MCF 10A (cell line): ENCODE results near the gene TMEM147. TPM values are rescaled to one million over a fixed set of nuclear protein-coding genes. Genes with fewer than 3 reads are reported as not detected.

Source experiments
- BruUV-seq: library from RNA; stranded (reverse); fragments of 400-500 nt; replicated peaks from 2 replicates; lab custom pipeline; 2021; lab: Mats Ljungman, UMichigan
- CTCF ChIA-PET: fragments of 300-600 bp; sonication (Branson Sonifier 250); formaldehyde crosslinking; extraction: SDS; loops from one replicate; lab custom pipeline; 2021; ENCODE audit warnings: antibody characterized with exemption, inconsistent platforms; lab: Yijun Ruan, JAX
- POLR2A ChIA-PET: fragments of 300-600, 350-650 bp; sonication (Branson Sonifier 250); formaldehyde crosslinking; extraction: SDS; loops from one replicate; lab custom pipeline; 2020; ENCODE audit warnings: antibody characterized with exemption, inconsistent platforms; lab: Yijun Ruan, JAX
- DNase-seq: peaks from one replicate; pipeline ENCODE4 v3.0.0-alpha.2; 2018; ENCODE audit not compliant: unreplicated experiment
- H3K27ac Mint-ChIP-seq: one replicate; pipeline ENCODE4 v1.8.0; 2022; ENCODE audit warnings: mild to moderate bottlenecking, low read depth, mixed read lengths; ENCODE audit not compliant: unreplicated experiment
- H3K27me3 Mint-ChIP-seq: one replicate; pipeline ENCODE4 v1.8.0; 2022; ENCODE audit warnings: mixed read lengths; ENCODE audit not compliant: insufficient read depth, unreplicated experiment
- H3K36me3 Mint-ChIP-seq: one replicate; pipeline ENCODE4 v1.8.0; 2022; ENCODE audit warnings: mild to moderate bottlenecking, moderate library complexity, mixed read lengths; ENCODE audit not compliant: insufficient read depth, unreplicated experiment
- H3K4me1 Mint-ChIP-seq: one replicate; pipeline ENCODE4 v1.8.0; 2022; ENCODE audit warnings: mixed read lengths; ENCODE audit not compliant: insufficient read depth, unreplicated experiment
- H3K4me3 Mint-ChIP-seq: one replicate; pipeline ENCODE4 v1.8.0; 2022; ENCODE audit warnings: mild to moderate bottlenecking, moderate library complexity, mixed read lengths; ENCODE audit not compliant: unreplicated experiment
- H3K9me3 Mint-ChIP-seq: one replicate; pipeline ENCODE4 v1.8.0; 2022; ENCODE audit warnings: mixed read lengths; ENCODE audit not compliant: unreplicated experiment
- intact Hi-C: fragments of 100-400 bp; cut with micrococcal nuclease; formaldehyde crosslinking; loops from 2 replicates; pipeline ENCODE4 v1.14.1; 2022
- total RNA-seq: library from RNA; stranded (reverse); gene quantifications from 2 replicates; pipeline ENCODE4 v1.2.3, GENCODE V29; 2022
- TF ChIP-seq, protein P1 (sequence below): fragments of 200-600 bp; IDR thresholded peaks from one replicate; pipeline ENCODE4 v1.8.0; 2022; ENCODE audit warnings: antibody characterized with exemption, mild to moderate bottlenecking; ENCODE audit not compliant: unreplicated experiment

Gene TMEM147
- total RNA-seq, 1 experiment from 2014 or later: 110 TPM

DNA sequence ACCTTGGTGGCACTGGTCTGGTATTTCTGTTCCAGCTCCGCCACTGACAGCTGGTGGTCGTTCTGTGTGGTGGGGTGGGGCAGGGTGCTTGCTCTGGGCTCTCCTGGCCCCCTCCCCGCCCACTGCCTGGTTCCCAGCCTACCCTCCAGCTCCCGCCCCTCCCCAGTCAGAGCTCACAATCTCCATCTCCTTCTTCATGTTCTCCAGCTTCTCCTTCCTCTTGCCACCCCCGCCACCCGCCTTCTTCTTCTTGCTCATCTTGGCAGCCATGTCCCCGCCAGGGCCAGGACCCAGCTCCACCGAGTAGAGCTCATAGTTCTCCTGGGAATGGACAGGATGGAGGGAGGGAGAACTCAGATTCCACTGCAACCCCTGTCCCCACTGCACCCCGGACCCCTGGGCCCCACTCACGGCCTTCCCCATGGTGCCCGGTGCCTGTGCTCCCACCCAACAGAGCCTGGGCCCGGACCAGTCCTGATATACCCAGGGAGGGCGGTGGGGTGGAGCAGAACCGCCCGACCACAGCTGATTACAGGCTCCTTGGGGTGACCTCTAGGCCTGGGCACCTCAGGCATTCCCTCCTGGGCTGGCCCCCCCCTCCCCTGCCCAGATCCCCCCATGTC is 17.9 kb downstream of the TMEM147 start, which contains the start of gene ATP4A:
TSS of gene ATP4A (minus strand) at position 452 of the 623 bp plus-strand sequence. CDS start at position 423, 29 bp downstream.
- intact Hi-C loops: no loop called here
- Mint-ChIP-seq H3K27ac (no peak within 1 kb of the TSS), H3K27me3 (peaks cover 41% of the 10 kb centered on the region), H3K4me1 (no peaks in the 10 kb centered on the region), H3K4me3 (no peak within 1 kb of the TSS), H3K9me3 (no peaks in the 10 kb centered on the region), H3K36me3 (no peaks in the 10 kb centered on the region)
- CTCF ChIA-PET: interaction anchor here (0.6 to 0.7 kb wide), 2 partner anchors 13 to 167 kb away, joined by 3 to 7 read pairs; no protein-coding TSS in a partner anchor
- POLR2A ChIA-PET: interaction anchor here (0.6 kb wide), 1 partner anchor 103 kb away, joined by 3 read pairs; the partner anchor contains the start of gene UPK1A
- BruUV-seq: no TSS peak
- TF ChIP-seq, protein P1, sequence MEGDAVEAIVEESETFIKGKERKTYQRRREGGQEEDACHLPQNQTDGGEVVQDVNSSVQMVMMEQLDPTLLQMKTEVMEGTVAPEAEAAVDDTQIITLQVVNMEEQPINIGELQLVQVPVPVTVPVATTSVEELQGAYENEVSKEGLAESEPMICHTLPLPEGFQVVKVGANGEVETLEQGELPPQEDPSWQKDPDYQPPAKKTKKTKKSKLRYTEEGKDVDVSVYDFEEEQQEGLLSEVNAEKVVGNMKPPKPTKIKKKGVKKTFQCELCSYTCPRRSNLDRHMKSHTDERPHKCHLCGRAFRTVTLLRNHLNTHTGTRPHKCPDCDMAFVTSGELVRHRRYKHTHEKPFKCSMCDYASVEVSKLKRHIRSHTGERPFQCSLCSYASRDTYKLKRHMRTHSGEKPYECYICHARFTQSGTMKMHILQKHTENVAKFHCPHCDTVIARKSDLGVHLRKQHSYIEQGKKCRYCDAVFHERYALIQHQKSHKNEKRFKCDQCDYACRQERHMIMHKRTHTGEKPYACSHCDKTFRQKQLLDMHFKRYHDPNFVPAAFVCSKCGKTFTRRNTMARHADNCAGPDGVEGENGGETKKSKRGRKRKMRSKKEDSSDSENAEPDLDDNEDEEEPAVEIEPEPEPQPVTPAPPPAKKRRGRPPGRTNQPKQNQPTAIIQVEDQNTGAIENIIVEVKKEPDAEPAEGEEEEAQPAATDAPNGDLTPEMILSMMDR: no peak
- no peak for DNase-seq

DNA sequence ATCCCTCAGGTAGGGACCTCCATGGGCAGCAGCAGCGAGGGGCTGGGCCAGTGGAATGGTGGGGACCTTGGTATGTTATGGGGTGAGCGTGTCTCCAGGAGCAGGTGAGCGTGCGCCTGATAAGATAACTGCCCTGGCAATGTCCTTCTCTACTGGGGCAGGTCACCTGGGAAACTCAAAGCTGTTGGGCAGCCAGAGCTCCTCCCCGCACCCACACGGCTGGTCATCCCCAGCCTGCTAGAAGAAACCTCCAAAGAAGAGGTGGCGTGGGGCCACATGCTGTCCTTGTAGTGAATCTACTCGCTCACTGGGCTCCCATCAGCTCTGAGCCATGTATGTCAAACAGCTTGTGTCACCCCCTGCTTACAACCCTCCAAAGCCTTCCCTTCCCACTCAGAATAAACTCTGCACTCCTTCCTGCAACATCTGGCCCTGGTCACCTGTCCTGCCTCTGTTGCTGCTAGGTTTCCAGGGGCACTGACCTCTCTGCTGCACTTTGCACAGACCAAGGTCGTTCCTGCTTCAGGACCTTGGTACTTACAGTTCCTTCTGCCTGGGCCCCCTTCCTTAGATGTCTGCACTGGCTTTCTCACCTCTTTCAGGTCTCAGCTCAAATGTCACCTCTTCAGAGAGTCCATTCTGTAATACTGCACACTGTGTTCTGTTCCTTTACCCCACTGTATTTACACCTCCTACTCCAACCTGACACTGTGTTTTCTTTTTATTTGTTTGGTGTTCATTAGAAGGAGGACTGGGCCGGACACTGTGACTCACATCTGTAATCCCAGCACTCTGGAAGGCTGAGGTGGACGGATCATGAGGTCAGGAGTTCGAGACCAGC is 19.8 kb downstream of the TMEM147 start:
- H3K27ac Mint-ChIP-seq: no peak overlapping the region
- H3K4me1 Mint-ChIP-seq: no peaks in the 10 kb centered on the region
- intact Hi-C loops: no loop called here
- ChIA-PET CTCF (interaction anchor here (0.6 to 1.5 kb wide), 5 partner anchors 15 to 128 kb away, joined by 3 to 9 read pairs (median 4); no protein-coding TSS in a partner anchor), POLR2A (no interaction called here)
- no peak overlapping the region for H3K4me3 Mint-ChIP-seq
- peaks cover 37% of the 10 kb centered on the region for H3K27me3 Mint-ChIP-seq
- H3K9me3 Mint-ChIP-seq: no peaks in the 10 kb centered on the region
- TF ChIP-seq, protein P1: no peak
- no peaks in the 10 kb centered on the region for H3K36me3 Mint-ChIP-seq
- no peak for DNase-seq
- no TSS peak for BruUV-seq

DNA sequence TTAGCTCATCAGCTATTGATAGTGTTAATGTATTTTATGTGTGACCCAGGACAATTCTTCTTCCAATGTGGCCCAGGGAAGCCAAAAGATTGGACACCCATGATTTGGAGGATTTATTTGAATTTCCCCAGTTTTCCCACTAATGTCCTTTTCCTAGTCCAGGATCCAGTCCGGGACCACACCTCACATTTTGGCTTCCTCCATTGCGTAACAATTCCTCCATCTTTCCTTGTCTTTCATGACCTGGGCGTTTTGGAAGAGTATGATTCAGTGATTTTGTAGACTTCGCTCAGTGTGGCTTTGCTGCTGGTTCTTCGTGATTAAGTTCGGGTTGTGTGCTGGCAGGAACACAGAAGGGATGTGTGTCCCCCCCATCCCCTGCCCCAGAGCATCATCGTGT is 21.3 kb downstream of the TMEM147 start:
- ChIA-PET CTCF (interaction anchor here (1.3 kb wide), 1 partner anchor 18 kb away, joined by 4 read pairs; no protein-coding TSS in a partner anchor), POLR2A (no interaction called here)
- intact Hi-C loops: no loop called here
- TF ChIP-seq, protein P1: no peak
- H3K9me3 Mint-ChIP-seq: no peaks in the 10 kb centered on the region
- H3K36me3 Mint-ChIP-seq: no peaks in the 10 kb centered on the region
- peaks cover 37% of the 10 kb centered on the region for H3K27me3 Mint-ChIP-seq
- H3K4me3 Mint-ChIP-seq: no peak overlapping the region
- no TSS peak for BruUV-seq
- DNase-seq: no peak
- no peaks in the 10 kb centered on the region for H3K4me1 Mint-ChIP-seq
- no peak overlapping the region for H3K27ac Mint-ChIP-seq

DNA sequence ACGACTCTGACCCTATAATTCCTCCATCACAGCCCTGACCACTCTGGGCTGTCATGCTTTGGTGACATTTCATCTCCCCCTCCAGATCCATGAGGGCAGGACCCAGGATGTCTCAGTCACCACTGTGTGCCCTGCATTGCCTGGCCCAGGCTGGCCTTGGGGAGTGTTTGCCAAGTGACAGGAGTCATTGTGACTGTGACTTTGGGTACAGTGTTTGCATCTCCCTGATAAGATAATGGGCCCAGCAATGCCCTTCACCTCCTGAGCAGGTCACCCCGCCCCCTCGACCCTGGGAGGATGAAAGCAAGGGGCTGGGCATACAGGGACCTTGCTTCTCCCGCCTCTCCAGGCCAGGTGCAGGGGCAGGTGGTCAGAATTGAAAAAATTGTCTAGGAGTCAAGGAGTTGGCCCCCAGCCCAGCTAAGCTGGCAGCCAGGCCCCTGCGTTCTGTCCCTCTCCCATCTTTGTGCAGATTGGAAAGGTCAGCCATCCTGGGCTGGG is 23.9 kb downstream of the TMEM147 start:
- no peak overlapping the region for H3K4me3 Mint-ChIP-seq
- intact Hi-C loops: no loop called here
- no peaks in the 10 kb centered on the region for H3K9me3 Mint-ChIP-seq
- no peaks in the 10 kb centered on the region for H3K36me3 Mint-ChIP-seq
- H3K4me1 Mint-ChIP-seq: no peaks in the 10 kb centered on the region
- ChIA-PET POLR2A (no interaction called here), CTCF (no interaction called here)
- no TSS peak for BruUV-seq
- no peak overlapping the region for H3K27ac Mint-ChIP-seq
- no peak for DNase-seq
- peaks cover 23% of the 10 kb centered on the region for H3K27me3 Mint-ChIP-seq
- TF ChIP-seq, protein P1: no peak
